ENCODE results near the gene ZNF322. TPM values are rescaled to one million over a fixed set of nuclear protein-coding genes. Genes with fewer than 3 reads are reported as not detected.
"Not testable (repeated sequence)": the region's sequence is repeated elsewhere in the genome, so short reads cannot be mapped to it uniquely, and the experiment has no call there.

The ZNF322 gene
- polyA plus RNA-seq, 3 donors = 2.0 to 5.1 (median 3.6) TPM

- H4K20me1 ChIP-seq (ENCODE audit: insufficient read depth, low read length); H3K79me2 ChIP-seq (ENCODE audit: insufficient read depth, low read length); H3K27ac Mint-ChIP-seq; H3K9me3 ChIP-seq (replicated peaks in 1 of 2; ENCODE audit: control insufficient read depth in 1 of 2, insufficient read depth in 1 of 2, low read length in 2 of 2); H3K4me3 ChIP-seq (replicated peaks in 1 of 3; ENCODE audit: low read depth in 2 of 3, low read length in 3 of 3); H3K36me3 Mint-ChIP-seq; H3K27me3 ChIP-seq (ENCODE audit: control insufficient read depth in 2 of 2, insufficient read depth in 2 of 2, low read length in 2 of 2); H3K9me3 Mint-ChIP-seq; H3K9ac ChIP-seq (ENCODE audit: insufficient read depth, low read length, poor library complexity, severe bottlenecking); H2AFZ ChIP-seq (ENCODE audit: insufficient read depth, low read depth, low read length, poor library complexity, severe bottlenecking); H3K4me1 ChIP-seq (ENCODE audit: control insufficient read depth in 1 of 2, insufficient read depth in 2 of 2, low read length in 2 of 2); H3K27me3 Mint-ChIP-seq (ENCODE audit: low read depth in 3 of 3); H3K4me3 Mint-ChIP-seq; H3K36me3 ChIP-seq (replicated peaks in 1 of 2; ENCODE audit: control insufficient read depth in 1 of 2, insufficient read depth in 2 of 2, low read length in 2 of 2); intact Hi-C loops (cut with micrococcal nuclease); H3K4me1 Mint-ChIP-seq; DNase-seq; H3K4me2 ChIP-seq (replicated peaks; ENCODE audit: extremely low read depth, low read length, poor library complexity, severe bottlenecking); H3K27ac ChIP-seq (ENCODE audit: low read depth in 1 of 2, low read length in 2 of 2): not testable (repeated sequence)
- no CpG with 5 or more reads among the region's 17 CpGs for WGBS (ENCODE audit: insufficient coverage)
These were observed 41.6 kb upstream of the ZNF322 start for GRCh38 chr6:26701023-26701747.

- H3K4me2 ChIP-seq (replicated peaks; ENCODE audit: extremely low read depth, low read length, poor library complexity, severe bottlenecking); H3K9me3 ChIP-seq (replicated peaks in 1 of 2; ENCODE audit: control insufficient read depth in 1 of 2, insufficient read depth in 1 of 2, low read length in 2 of 2); H3K9ac ChIP-seq (ENCODE audit: insufficient read depth, low read length, poor library complexity, severe bottlenecking); H3K27me3 Mint-ChIP-seq (ENCODE audit: low read depth in 3 of 3); H3K27me3 ChIP-seq (ENCODE audit: control insufficient read depth in 2 of 2, insufficient read depth in 2 of 2, low read length in 2 of 2); H4K20me1 ChIP-seq (ENCODE audit: insufficient read depth, low read length); H3K4me3 ChIP-seq (replicated peaks in 1 of 3; ENCODE audit: low read depth in 2 of 3, low read length in 3 of 3); H3K4me1 Mint-ChIP-seq; H3K79me2 ChIP-seq (ENCODE audit: insufficient read depth, low read length); H3K36me3 ChIP-seq (replicated peaks in 1 of 2; ENCODE audit: control insufficient read depth in 1 of 2, insufficient read depth in 2 of 2, low read length in 2 of 2); H3K27ac ChIP-seq (ENCODE audit: low read depth in 1 of 2, low read length in 2 of 2); H3K4me1 ChIP-seq (ENCODE audit: control insufficient read depth in 1 of 2, insufficient read depth in 2 of 2, low read length in 2 of 2); H3K4me3 Mint-ChIP-seq; H3K27ac Mint-ChIP-seq; H3K36me3 Mint-ChIP-seq; H3K9me3 Mint-ChIP-seq; intact Hi-C loops (cut with micrococcal nuclease); DNase-seq; H2AFZ ChIP-seq (ENCODE audit: insufficient read depth, low read depth, low read length, poor library complexity, severe bottlenecking): not testable (repeated sequence)
- WGBS (ENCODE audit: insufficient coverage) = no CpG with 5 or more reads among the region's 16 CpGs
These were observed 38.0 kb upstream of the ZNF322 start for GRCh38 chr6:26697496-26697895.

- H3K9ac ChIP-seq (ENCODE audit: insufficient read depth, low read length, poor library complexity, severe bottlenecking); intact Hi-C loops (cut with micrococcal nuclease); H3K79me2 ChIP-seq (ENCODE audit: insufficient read depth, low read length); DNase-seq; H3K4me1 Mint-ChIP-seq; H3K27me3 ChIP-seq (ENCODE audit: control insufficient read depth in 2 of 2, insufficient read depth in 2 of 2, low read length in 2 of 2); H3K4me3 ChIP-seq (replicated peaks in 1 of 3; ENCODE audit: low read depth in 2 of 3, low read length in 3 of 3); H3K27ac ChIP-seq (ENCODE audit: low read depth in 1 of 2, low read length in 2 of 2); H3K27ac Mint-ChIP-seq; H3K36me3 Mint-ChIP-seq; H3K9me3 ChIP-seq (replicated peaks in 1 of 2; ENCODE audit: control insufficient read depth in 1 of 2, insufficient read depth in 1 of 2, low read length in 2 of 2); H3K27me3 Mint-ChIP-seq (ENCODE audit: low read depth in 3 of 3); H3K4me2 ChIP-seq (replicated peaks; ENCODE audit: extremely low read depth, low read length, poor library complexity, severe bottlenecking); H3K4me3 Mint-ChIP-seq; H4K20me1 ChIP-seq (ENCODE audit: insufficient read depth, low read length); H3K36me3 ChIP-seq (replicated peaks in 1 of 2; ENCODE audit: control insufficient read depth in 1 of 2, insufficient read depth in 2 of 2, low read length in 2 of 2); H2AFZ ChIP-seq (ENCODE audit: insufficient read depth, low read depth, low read length, poor library complexity, severe bottlenecking); H3K4me1 ChIP-seq (ENCODE audit: control insufficient read depth in 1 of 2, insufficient read depth in 2 of 2, low read length in 2 of 2); H3K9me3 Mint-ChIP-seq: not testable (repeated sequence)
- WGBS (ENCODE audit: insufficient coverage) = no CpG with 5 or more reads among the region's 43 CpGs
These were observed 29.9 kb upstream of the ZNF322 start for GRCh38 chr6:26689324-26689947.

- H3K4me1 ChIP-seq (ENCODE audit: control insufficient read depth in 1 of 2, insufficient read depth in 2 of 2, low read length in 2 of 2); intact Hi-C loops (cut with micrococcal nuclease); DNase-seq; H3K27me3 Mint-ChIP-seq (ENCODE audit: low read depth in 3 of 3); H2AFZ ChIP-seq (ENCODE audit: insufficient read depth, low read depth, low read length, poor library complexity, severe bottlenecking); H3K36me3 ChIP-seq (replicated peaks in 1 of 2; ENCODE audit: control insufficient read depth in 1 of 2, insufficient read depth in 2 of 2, low read length in 2 of 2); H3K36me3 Mint-ChIP-seq; H3K79me2 ChIP-seq (ENCODE audit: insufficient read depth, low read length); H3K9ac ChIP-seq (ENCODE audit: insufficient read depth, low read length, poor library complexity, severe bottlenecking); H3K4me3 Mint-ChIP-seq; H3K9me3 Mint-ChIP-seq; H4K20me1 ChIP-seq (ENCODE audit: insufficient read depth, low read length); H3K4me3 ChIP-seq (replicated peaks in 1 of 3; ENCODE audit: low read depth in 2 of 3, low read length in 3 of 3); H3K4me2 ChIP-seq (replicated peaks; ENCODE audit: extremely low read depth, low read length, poor library complexity, severe bottlenecking); H3K27ac ChIP-seq (ENCODE audit: low read depth in 1 of 2, low read length in 2 of 2); H3K27ac Mint-ChIP-seq; H3K9me3 ChIP-seq (replicated peaks in 1 of 2; ENCODE audit: control insufficient read depth in 1 of 2, insufficient read depth in 1 of 2, low read length in 2 of 2); H3K4me1 Mint-ChIP-seq; H3K27me3 ChIP-seq (ENCODE audit: control insufficient read depth in 2 of 2, insufficient read depth in 2 of 2, low read length in 2 of 2): not testable (repeated sequence)
- WGBS (ENCODE audit: insufficient coverage) = no CpG with 5 or more reads among the region's 5 CpGs
These were observed 23.0 kb upstream of the ZNF322 start for GRCh38 chr6:26682435-26683042.
